RWPE2 (cell line): ENCODE data around the gene IL17C.

Source experiments
- ATAC-seq: fragments of 200-7000 bp; cut with Tn5 transposase; 3 replicates; pipeline ENCODE4 v1.9.1; 2021; ENCODE audit warnings: low read depth
- DNase-seq: peaks from one replicate; pipeline ENCODE4 v3.0.0-alpha.2; 2020; ENCODE audit warnings: low spot score
- H3K27ac ChIP-seq: fragments of 450-650 bp; 2 replicates; pipeline ENCODE4 v1.5.1; 2017; ENCODE audit warnings: mild to moderate bottlenecking; ENCODE audit not compliant: poor library complexity, severe bottlenecking
- H3K27me3 ChIP-seq: fragments of 250-450 bp; sonication (Bioruptor Pico); 2 replicates; pipeline ENCODE4 v1.5.1; 2021; ENCODE audit warnings: mild to moderate bottlenecking, moderate library complexity; ENCODE audit not compliant: insufficient read depth, poor library complexity, severe bottlenecking
- H3K36me3 ChIP-seq: fragments of 250-450 bp; sonication (Bioruptor Pico); 2 replicates; pipeline ENCODE4 v1.5.1; 2020; ENCODE audit warnings: low read depth, mild to moderate bottlenecking, moderate library complexity
- H3K4me1 ChIP-seq: fragments of 250-450 bp; sonication (Bioruptor Pico); 2 replicates; pipeline ENCODE4 v1.5.1; 2021; ENCODE audit warnings: mild to moderate bottlenecking, moderate library complexity; ENCODE audit not compliant: insufficient read depth, poor library complexity, severe bottlenecking
- H3K4me3 ChIP-seq: fragments of 250-450 bp; sonication (Bioruptor Pico); 2 replicates; pipeline ENCODE4 v1.5.1; 2021; ENCODE audit warnings: mild to moderate bottlenecking, moderate library complexity; ENCODE audit not compliant: severe bottlenecking
- H3K9me3 ChIP-seq: fragments of 250-450 bp; sonication (Bioruptor Pico); 2 replicates; pipeline ENCODE4 v1.5.1; 2021; ENCODE audit warnings: mild to moderate bottlenecking, moderate library complexity; ENCODE audit not compliant: severe bottlenecking
- TF ChIP-seq, protein P1 (sequence below): fragments of 450-650 bp; IDR thresholded peaks from one replicate; pipeline ENCODE4 v1.5.1; 2017; ENCODE audit warnings: mild to moderate bottlenecking, moderate library complexity; ENCODE audit not compliant: poor library complexity, severe bottlenecking

IL17C gene

DNA sequence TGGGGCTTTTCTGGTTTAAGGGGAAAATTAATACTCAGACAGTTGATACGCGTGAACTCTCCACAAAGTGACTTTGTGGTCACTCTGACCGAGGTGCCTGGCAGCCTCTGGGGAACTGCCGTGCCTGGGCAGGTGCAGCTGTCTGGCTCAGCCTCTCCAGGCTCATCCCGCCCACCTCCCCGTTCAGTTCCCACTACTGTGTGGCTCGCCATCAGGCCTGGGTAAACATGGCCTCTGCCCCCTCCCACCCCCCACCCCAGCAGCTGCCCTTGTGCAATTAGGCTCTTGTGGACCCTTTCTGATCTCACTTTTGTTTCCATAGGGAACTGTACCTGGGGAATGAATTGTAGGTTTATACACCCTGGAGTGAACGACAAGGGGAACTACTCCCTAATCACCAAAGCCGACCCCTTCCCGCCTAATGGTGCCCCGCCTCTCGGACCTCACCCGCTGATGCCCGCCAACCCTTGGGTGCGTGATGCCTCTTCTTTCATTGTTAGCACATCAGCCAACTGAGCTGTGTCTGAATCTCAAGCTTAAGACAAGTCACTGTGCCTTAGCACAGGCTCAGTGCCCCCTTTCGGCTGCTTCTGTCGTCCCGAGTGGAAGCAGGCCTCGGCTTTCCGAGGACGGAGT is 40.4 kb upstream of the IL17C start:
- ATAC-seq (no peak), DNase-seq (no peak)
- H3K36me3 ChIP-seq, result peaks cover 72% of the 10 kb centered on the region
- H3K27ac ChIP-seq, result no peak overlapping the region
- H3K4me1 ChIP-seq, result no peaks in the 10 kb centered on the region
- TF ChIP-seq, protein P1, sequence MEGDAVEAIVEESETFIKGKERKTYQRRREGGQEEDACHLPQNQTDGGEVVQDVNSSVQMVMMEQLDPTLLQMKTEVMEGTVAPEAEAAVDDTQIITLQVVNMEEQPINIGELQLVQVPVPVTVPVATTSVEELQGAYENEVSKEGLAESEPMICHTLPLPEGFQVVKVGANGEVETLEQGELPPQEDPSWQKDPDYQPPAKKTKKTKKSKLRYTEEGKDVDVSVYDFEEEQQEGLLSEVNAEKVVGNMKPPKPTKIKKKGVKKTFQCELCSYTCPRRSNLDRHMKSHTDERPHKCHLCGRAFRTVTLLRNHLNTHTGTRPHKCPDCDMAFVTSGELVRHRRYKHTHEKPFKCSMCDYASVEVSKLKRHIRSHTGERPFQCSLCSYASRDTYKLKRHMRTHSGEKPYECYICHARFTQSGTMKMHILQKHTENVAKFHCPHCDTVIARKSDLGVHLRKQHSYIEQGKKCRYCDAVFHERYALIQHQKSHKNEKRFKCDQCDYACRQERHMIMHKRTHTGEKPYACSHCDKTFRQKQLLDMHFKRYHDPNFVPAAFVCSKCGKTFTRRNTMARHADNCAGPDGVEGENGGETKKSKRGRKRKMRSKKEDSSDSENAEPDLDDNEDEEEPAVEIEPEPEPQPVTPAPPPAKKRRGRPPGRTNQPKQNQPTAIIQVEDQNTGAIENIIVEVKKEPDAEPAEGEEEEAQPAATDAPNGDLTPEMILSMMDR, result no peak
- no peaks in the 10 kb centered on the region for H3K27me3 ChIP-seq
- H3K4me3 ChIP-seq, result no peak overlapping the region
- no peaks in the 10 kb centered on the region for H3K9me3 ChIP-seq

DNA sequence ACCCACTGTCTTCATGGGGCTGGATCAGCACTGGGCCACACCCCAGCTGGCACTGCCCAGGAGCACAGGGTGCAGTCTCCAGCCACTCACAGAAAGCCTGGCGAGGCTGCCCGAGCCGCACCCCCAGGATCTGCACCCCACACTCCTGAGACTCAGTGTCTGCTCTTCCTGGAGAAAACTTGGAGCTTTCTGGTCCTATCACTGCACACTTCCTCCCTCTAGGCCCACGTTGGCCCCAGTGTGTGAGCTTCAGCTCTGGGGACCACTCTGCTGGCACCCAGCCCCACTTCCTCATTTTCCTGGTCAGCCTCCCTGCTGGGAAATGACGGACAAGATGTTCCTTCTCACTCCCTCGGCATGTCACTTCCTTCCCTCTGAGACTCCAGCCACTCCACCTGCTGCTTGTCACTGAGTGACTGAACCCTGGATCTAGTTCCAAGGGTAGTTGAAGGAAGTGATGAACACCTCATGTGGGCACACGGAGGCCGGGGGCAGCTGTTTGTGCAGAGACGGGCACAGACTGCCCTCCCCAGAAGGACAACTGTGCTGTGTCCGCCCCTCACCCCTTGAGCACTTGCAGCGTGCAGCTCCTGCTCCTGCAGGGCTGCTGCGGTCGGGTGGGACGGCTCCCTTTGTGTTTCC is 39.2 kb upstream of the IL17C start:
- no peak for ATAC-seq
- H3K36me3 ChIP-seq, result peaks cover 66% of the 10 kb centered on the region
- H3K4me3 ChIP-seq, result no peak overlapping the region
- no peaks in the 10 kb centered on the region for H3K4me1 ChIP-seq
- no peak overlapping the region for H3K27ac ChIP-seq
- no peaks in the 10 kb centered on the region for H3K27me3 ChIP-seq
- H3K9me3 ChIP-seq, result no peaks in the 10 kb centered on the region
- DNase-seq, result no peak
- TF ChIP-seq, protein P1, result no peak

DNA sequence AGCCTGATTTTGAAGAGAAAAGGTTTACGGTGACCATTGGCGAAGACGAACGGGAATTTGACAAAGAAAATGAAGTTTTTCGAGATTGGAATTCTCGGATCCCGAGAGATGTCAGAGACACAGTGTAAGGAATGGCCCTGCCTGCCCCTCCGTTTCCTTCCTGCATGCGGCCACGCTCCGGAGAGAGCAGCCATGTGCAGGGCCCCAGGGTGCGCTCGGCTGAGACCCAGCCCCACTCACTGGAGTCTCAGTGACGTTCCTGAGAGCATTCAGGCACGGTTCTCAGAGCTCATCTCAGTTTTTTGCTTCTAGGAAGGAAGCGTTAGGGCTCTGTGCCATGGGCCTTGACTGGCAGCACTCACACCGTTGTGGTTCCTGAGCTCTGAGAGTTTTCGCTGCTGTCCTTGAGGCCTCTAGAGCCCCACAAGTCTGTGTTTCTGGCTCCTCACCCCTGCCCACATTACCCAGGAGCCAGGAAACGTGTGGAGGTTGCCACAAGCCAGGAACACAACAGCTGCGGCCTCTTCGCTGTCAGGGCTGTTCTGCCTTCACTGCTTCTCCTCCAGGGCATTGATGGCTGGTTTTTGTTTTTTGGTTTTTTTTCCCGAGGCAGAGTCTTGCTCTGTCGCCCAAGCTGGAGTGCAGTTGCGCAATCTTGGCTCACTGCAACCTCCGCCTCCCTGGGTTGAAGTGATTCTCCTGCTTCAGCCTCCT is 38.4 kb upstream of the IL17C start:
- no peak for DNase-seq
- Histone ChIP-seq H3K9me3 (no peaks in the 10 kb centered on the region), H3K27ac (no peak overlapping the region), H3K36me3 (peaks cover 58% of the 10 kb centered on the region), H3K4me1 (no peaks in the 10 kb centered on the region), H3K4me3 (no peak overlapping the region), H3K27me3 (no peaks in the 10 kb centered on the region)
- ATAC-seq, result no peak
- TF ChIP-seq, protein P1, result no peak

DNA sequence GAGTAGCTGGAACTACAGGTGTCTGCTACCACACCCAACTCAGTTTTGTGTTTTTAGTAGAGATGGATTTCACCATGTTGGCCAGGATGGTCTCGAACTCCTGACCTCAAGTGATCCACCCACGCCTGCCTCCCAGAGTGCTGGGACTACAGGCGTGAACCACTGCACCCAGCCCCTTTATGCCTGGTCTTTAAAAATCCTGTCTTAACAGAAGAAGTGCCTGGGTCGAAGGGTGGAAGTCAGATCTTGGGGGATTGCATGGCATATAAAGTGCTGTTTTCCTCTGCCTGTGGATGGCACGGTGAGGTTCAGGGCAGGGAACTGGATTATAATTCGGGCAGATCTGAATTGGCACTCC is 37.9 kb upstream of the IL17C start:
- DNase-seq (no peak), ATAC-seq (no peak)
- no peak overlapping the region for H3K4me3 ChIP-seq
- no peaks in the 10 kb centered on the region for H3K9me3 ChIP-seq
- no peaks in the 10 kb centered on the region for H3K27me3 ChIP-seq
- TF ChIP-seq, protein P1, result no peak
- H3K27ac ChIP-seq, result no peak overlapping the region
- peaks cover 62% of the 10 kb centered on the region for H3K36me3 ChIP-seq
- no peaks in the 10 kb centered on the region for H3K4me1 ChIP-seq
